HepG2 (cell line): ENCODE data around the gene PRKN. TPM values are rescaled to one million over a fixed set of nuclear protein-coding genes. Genes with fewer than 3 reads are reported as not detected.

Experiments
- ATAC-seq: fragments of 200-7000 bp; cut with Tn5 transposase; 3 replicates; pipeline ENCODE4 v1.9.1; 2020; ENCODE audit warnings: mild to moderate bottlenecking, moderate library complexity
- BruUV-seq: library from RNA; stranded (reverse); fragments of 400-500 nt; replicated peaks from 2 replicates; lab custom pipeline; 2021; lab: Mats Ljungman, UMichigan
- CTCF ChIA-PET: fragments of 300-600 bp; formaldehyde crosslinking; extraction: SDS; loops from one replicate; lab custom pipeline; 2021; ENCODE audit warnings: low total read pairs, inconsistent platforms, low intra/inter-chr PET ratio; lab: Yijun Ruan, JAX
- POLR2A ChIA-PET: fragments of 350-600 bp; sonication (Branson Sonifier 250); formaldehyde crosslinking; loops from one replicate; lab custom pipeline; 2020; ENCODE audit warnings: antibody characterized with exemption, inconsistent platforms; lab: Yijun Ruan, JAX
- DNase-seq: peaks from one replicate; pipeline ENCODE4 v3.0.0-alpha.2; 2015; ENCODE audit warnings: low spot score
- FAIRE-seq: peaks from 3 replicates; lab custom pipeline; 2011; peaks lifted over from hg19 to GRCh38; lab: Jason Lieb, UNC
- H2AFZ ChIP-seq: one replicate; pipeline ENCODE4 v1.6.1; 2011; ENCODE audit warnings: low read length, inconsistent platforms
- H3K27ac ChIP-seq: fragments of 300-600 bp; 3 replicates; pipeline ENCODE4 v1.8.0; 2011; ENCODE audit warnings: mixed run types, mild to moderate bottlenecking, mixed read lengths, low read length, inconsistent platforms; ENCODE audit not compliant: insufficient read depth; ENCODE audit errors: extremely low read length
- H3K27me3 ChIP-seq, 2 experiments: fragments of 200-600 bp in 1 of 2; 2 replicates in 1 of 2; 3 replicates in 1 of 2; pipeline versions ENCODE4 v1.6.0 to v1.8.0; 2011; ENCODE audit warnings: low read length in 2 of 2, mild to moderate bottlenecking in 2 of 2, moderate library complexity in 2 of 2, inconsistent platforms in 1 of 2; ENCODE audit not compliant: insufficient read depth in 2 of 2, control insufficient read depth in 1 of 2
- H3K36me3 ChIP-seq, 2 experiments: fragments of 200-600 bp in 1 of 2; replicated peaks in 1 of 2; 2 replicates in 1 of 2; 3 replicates in 1 of 2; pipeline versions ENCODE4 v1.5.1 to v1.8.0; 2011; ENCODE audit warnings: low read length in 2 of 2, inconsistent platforms in 1 of 2; ENCODE audit not compliant: insufficient read depth in 2 of 2, control insufficient read depth in 1 of 2
- H3K4me1 ChIP-seq: 2 replicates; pipeline ENCODE4 v1.5.1; 2012; ENCODE audit warnings: low read length, inconsistent platforms; ENCODE audit not compliant: insufficient read depth
- H3K4me2 ChIP-seq: 2 replicates; pipeline ENCODE4 v1.6.0; 2011; ENCODE audit warnings: low read depth, low read length, inconsistent platforms
- H3K4me3 ChIP-seq, 3 experiments: fragments of 200-600 bp in 1 of 3; sonication (generic), shearing (Covaris generic) in 1 of 3; replicated peaks in 1 of 3; 2 replicates each; pipeline ENCODE4 v1.5.1; 2011 to 2016; ENCODE audit warnings: low read length in 3 of 3, inconsistent platforms in 2 of 3, low read depth in 2 of 3, mild to moderate bottlenecking in 2 of 3, control low read depth in 1 of 3, mixed read lengths in 1 of 3; ENCODE audit not compliant: insufficient read depth in 1 of 3
- H3K79me2 ChIP-seq: one replicate; pipeline ENCODE4 v1.6.1; 2011; ENCODE audit warnings: low read length, inconsistent platforms; ENCODE audit not compliant: insufficient read depth
- H3K9ac ChIP-seq: 2 replicates; pipeline ENCODE4 v1.6.0; 2011; ENCODE audit warnings: mild to moderate bottlenecking, low read depth, low read length, inconsistent platforms; ENCODE audit not compliant: insufficient read depth
- H3K9me3 ChIP-seq: 2 replicates; pipeline ENCODE4 v1.5.1; 2012; ENCODE audit warnings: mild to moderate bottlenecking, low read length
- H4K20me1 ChIP-seq: 2 replicates; pipeline ENCODE4 v1.6.0; 2011; ENCODE audit warnings: inconsistent platforms, mild to moderate bottlenecking, low read length, moderate library complexity; ENCODE audit not compliant: insufficient read depth
- AGO1 ChIP-seq: fragments of 200-400 bp; formaldehyde crosslinking; IDR thresholded peaks from 2 replicates; pipeline ENCODE4 v1.6.1; 2017; ENCODE audit warnings: mild to moderate bottlenecking, low read depth, low read length, moderate library complexity; ENCODE audit not compliant: poor library complexity, severe bottlenecking
- CREM ChIP-seq, 2 experiments: sonication (generic) in 1 of 2; formaldehyde crosslinking in 1 of 2; IDR thresholded peaks; 2 replicates each; pipeline versions ENCODE4 v1.4.0 to v1.6.1; 2016 to 2020; ENCODE audit warnings: antibody characterized with exemption in 1 of 2, mild to moderate bottlenecking in 1 of 2, missing genetic modification reagents in 1 of 2
- HNF4G ChIP-seq, 2 experiments: sonication (generic) in 1 of 2; formaldehyde crosslinking in 1 of 2; IDR thresholded peaks; 2 replicates each; pipeline versions ENCODE4 v1.4.0 to v1.6.1; 2011 to 2020; ENCODE audit warnings: borderline replicate concordance in 2 of 2, low read depth in 2 of 2, mild to moderate bottlenecking in 2 of 2, low read length in 1 of 2, missing genetic modification reagents in 1 of 2, moderate library complexity in 1 of 2
- NFRKB ChIP-seq: fragments of 450-650 bp; IDR thresholded peaks from 2 replicates; pipeline ENCODE4 v1.6.1; 2017
- PAF1 ChIP-seq: IDR thresholded peaks from 2 replicates; pipeline ENCODE4 v1.6.1; 2016; ENCODE audit warnings: missing genetic modification reagents, missing compliant biosample characterization
- SALL2 ChIP-seq: sonication (generic); formaldehyde crosslinking; IDR thresholded peaks from 2 replicates; pipeline ENCODE4 v1.8.1; 2023; ENCODE audit warnings: mild to moderate bottlenecking, missing genetic modification reagents, inconsistent platforms
- THYN1 ChIP-seq: sonication (generic); formaldehyde crosslinking; IDR thresholded peaks from 2 replicates; pipeline ENCODE4 v1.8.1; 2023; ENCODE audit warnings: low read depth, mild to moderate bottlenecking, moderate library complexity, missing genetic modification reagents, borderline replicate concordance
- WIZ ChIP-seq: sonication (generic); formaldehyde crosslinking; IDR thresholded peaks from 2 replicates; pipeline ENCODE4 v1.5.1; 2020; ENCODE audit warnings: mild to moderate bottlenecking, missing genetic modification reagents
- ZKSCAN8 ChIP-seq: IDR thresholded peaks from 2 replicates; pipeline ENCODE4 v1.6.1; 2016; ENCODE audit warnings: borderline replicate concordance, missing genetic modification reagents, missing compliant biosample characterization
- ZNF44 ChIP-seq: sonication (generic); formaldehyde crosslinking; IDR thresholded peaks from 2 replicates; pipeline ENCODE4 v1.5.1; 2020; ENCODE audit warnings: mild to moderate bottlenecking, missing genetic modification reagents
- WGBS: methylation state at CpG from one replicate; pipeline ENCODE4 v1.1.6; 2017; ENCODE audit warnings: low lambda C conversion rate; 5-methylcytosine and 5-hydroxymethylcytosine counted together
- in situ Hi-C: cut with HindIII; loops from 2 replicates; pipeline ENCODE4 v1.10.0; 2017; ENCODE audit warnings: low pct_unique_long_range_greater_than_20kb; ENCODE audit not compliant: extremely low pct_ligation_motif_present
- intact Hi-C: fragments of 100-400 bp; cut with micrococcal nuclease; formaldehyde crosslinking; loops from one replicate; pipeline ENCODE4 v1.10.0; 2022; ENCODE audit not compliant: unreplicated experiment
- polyA plus RNA-seq, 8 experiments: library from polyadenylated mRNA; depleted of rRNA in 3 of 8; stranded (reverse) in 7 of 8; unstranded in 1 of 8; fragments of >200 nt; fragmentation: Illumina TruSeq in 4 of 8; extraction: Trizol in 4 of 8; gene quantifications; 2 replicates each; pipeline versions ENCODE4 v1.2.1 to v1.2.3, GENCODE V29; 2011 to 2016; ENCODE audit warnings: low read depth in 4 of 8, missing spikeins in 1 of 8, mixed read lengths in 1 of 8; ENCODE audit not compliant: insufficient read depth in 1 of 8
- total RNA-seq, 5 experiments: library from RNA; depleted of rRNA; stranded (reverse); fragments of >200 nt; fragmentation: Illumina TruSeq; extraction: Trizol; gene quantifications; 2 replicates each; pipeline ENCODE4 v1.2.3, GENCODE V29; 2016; ENCODE audit warnings: low read depth in 1 of 5
- TF ChIP-seq, protein P1 (sequence below): sonication (generic); formaldehyde crosslinking; IDR thresholded peaks from 2 replicates; pipeline ENCODE4 v1.4.0; 2020; ENCODE audit warnings: missing genetic modification reagents, borderline replicate concordance
- TF ChIP-seq, protein P2 (sequence below): conservative IDR thresholded peaks from 2 replicates; pipeline ENCODE4 v1.6.1; 2018; ENCODE audit warnings: missing genetic modification reagents
- TF ChIP-seq, protein P3 (sequence below): IDR thresholded peaks from 2 replicates; pipeline ENCODE4 v1.6.1; 2016; ENCODE audit warnings: missing genetic modification reagents, missing compliant biosample characterization

Gene PRKN
- total and polyA plus RNA-seq, 2 of the 13 experiments (the other 11 are each of a cell fraction or from before 2014, with no cell fraction given), result 0.31 to 0.44 TPM

DNA sequence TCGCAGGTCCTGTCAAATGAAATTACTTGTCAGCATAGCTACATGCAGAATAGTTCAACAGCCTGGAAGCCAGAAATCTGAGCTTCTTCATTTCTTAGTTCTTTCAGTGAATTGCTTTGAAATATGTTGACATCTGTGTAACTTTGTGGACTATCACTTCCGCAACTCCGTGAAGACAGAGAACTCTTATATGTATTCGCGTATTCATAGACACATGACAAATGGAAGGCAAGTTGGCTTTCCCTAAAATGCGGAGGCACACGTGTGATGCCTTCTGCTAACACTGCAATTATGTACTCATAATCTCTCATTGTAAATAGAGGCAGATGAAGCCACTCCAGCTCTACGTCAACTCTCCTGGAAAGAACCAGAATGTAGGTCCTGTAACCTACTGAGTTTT, 701.5 kb downstream of the PRKN start:
- intact Hi-C loops, result no loop called here
- H2AFZ ChIP-seq, result no peak overlapping the region
- no peak for DNase-seq
- no peak overlapping the region for H3K9ac ChIP-seq
- H3K4me2 ChIP-seq, result no peak overlapping the region
- no peak overlapping the region for H3K4me3 ChIP-seq
- no peaks in the 10 kb centered on the region for H3K79me2 ChIP-seq
- no peak for ATAC-seq
- no peak overlapping the region for H3K27ac ChIP-seq
- no peaks in the 10 kb centered on the region for H3K27me3 ChIP-seq
- in situ Hi-C loops, result no loop called here
- no peaks in the 10 kb centered on the region for H3K9me3 ChIP-seq
- H3K36me3 ChIP-seq, result no peaks in the 10 kb centered on the region
- CTCF ChIA-PET, result no interaction called here
- POLR2A ChIA-PET, result no interaction called here
- no peak for FAIRE-seq
- TF ChIP-seq ZKSCAN8, result no peak
- 67% methylated on average over 8 of the region's 8 CpGs for WGBS
- no peaks in the 10 kb centered on the region for H4K20me1 ChIP-seq
- H3K4me1 ChIP-seq, result no peaks in the 10 kb centered on the region
- no TSS peak for BruUV-seq

DNA sequence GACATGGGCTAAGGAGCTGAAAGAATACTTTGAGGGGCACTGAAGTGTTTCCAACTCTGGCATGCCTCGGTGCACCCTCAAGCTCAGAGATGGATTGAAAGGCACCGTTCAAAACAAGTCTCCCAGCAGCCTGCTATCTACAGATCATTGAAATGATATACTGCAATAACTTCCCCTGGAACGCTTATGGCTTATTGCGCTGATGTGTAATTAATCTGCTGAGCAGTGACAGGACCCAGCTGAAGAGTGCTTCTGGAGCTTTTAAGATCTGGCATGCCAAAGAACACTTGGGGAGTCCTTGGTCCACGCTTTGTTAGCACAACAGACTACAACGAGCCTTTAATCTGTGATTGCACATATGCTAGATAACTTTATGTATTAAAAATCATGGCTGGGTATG, 708.2 kb downstream of the PRKN start:
- no peak overlapping the region for H3K4me3 ChIP-seq
- whole genome bisulfite sequencing, result 35% methylated on average over 6 of the region's 6 CpGs
- no peaks in the 10 kb centered on the region for H3K79me2 ChIP-seq
- no peak overlapping the region for H3K4me2 ChIP-seq
- ChIA-PET POLR2A (no interaction called here), CTCF (no interaction called here)
- DNase-seq (no peak), ATAC-seq (no peak), FAIRE-seq (no peak)
- in situ Hi-C loops, result no loop called here
- H3K9me3 ChIP-seq, result no peaks in the 10 kb centered on the region
- BruUV-seq, result no TSS peak
- no peak overlapping the region for H3K9ac ChIP-seq
- H3K27ac ChIP-seq, result no peak overlapping the region
- H3K27me3 ChIP-seq, result no peaks in the 10 kb centered on the region
- intact Hi-C loops, result no loop called here
- H3K36me3 ChIP-seq, result no peaks in the 10 kb centered on the region
- no peaks in the 10 kb centered on the region for H4K20me1 ChIP-seq
- peaks cover 1% of the 10 kb centered on the region; the same call in 1 of the 2 replicates for H3K4me1 ChIP-seq
- no peak overlapping the region for H2AFZ ChIP-seq
- TF ChIP-seq AGO1 (no peak), ZNF44 (CRISPR knock-in tag) (no peak), NFRKB (no peak), CREM (IDR thresholded peaks at IDR 0.05) (no peak), CREM (CRISPR knock-in tag; IDR thresholded peaks at IDR 0.05) (no peak), PAF1 (CRISPR knock-in tag) (no peak), SALL2 (no peak), WIZ (CRISPR knock-in tag) (no peak), THYN1 (CRISPR knock-in tag) (no peak), HNF4G (IDR thresholded peaks at IDR 0.05; ENCODE audit: borderline replicate concordance, low read depth, low read length) (no peak), HNF4G (CRISPR knock-in tag; IDR thresholded peaks at IDR 0.05; ENCODE audit: borderline replicate concordance, low read depth) (no peak)
- TF ChIP-seq, protein P1, sequence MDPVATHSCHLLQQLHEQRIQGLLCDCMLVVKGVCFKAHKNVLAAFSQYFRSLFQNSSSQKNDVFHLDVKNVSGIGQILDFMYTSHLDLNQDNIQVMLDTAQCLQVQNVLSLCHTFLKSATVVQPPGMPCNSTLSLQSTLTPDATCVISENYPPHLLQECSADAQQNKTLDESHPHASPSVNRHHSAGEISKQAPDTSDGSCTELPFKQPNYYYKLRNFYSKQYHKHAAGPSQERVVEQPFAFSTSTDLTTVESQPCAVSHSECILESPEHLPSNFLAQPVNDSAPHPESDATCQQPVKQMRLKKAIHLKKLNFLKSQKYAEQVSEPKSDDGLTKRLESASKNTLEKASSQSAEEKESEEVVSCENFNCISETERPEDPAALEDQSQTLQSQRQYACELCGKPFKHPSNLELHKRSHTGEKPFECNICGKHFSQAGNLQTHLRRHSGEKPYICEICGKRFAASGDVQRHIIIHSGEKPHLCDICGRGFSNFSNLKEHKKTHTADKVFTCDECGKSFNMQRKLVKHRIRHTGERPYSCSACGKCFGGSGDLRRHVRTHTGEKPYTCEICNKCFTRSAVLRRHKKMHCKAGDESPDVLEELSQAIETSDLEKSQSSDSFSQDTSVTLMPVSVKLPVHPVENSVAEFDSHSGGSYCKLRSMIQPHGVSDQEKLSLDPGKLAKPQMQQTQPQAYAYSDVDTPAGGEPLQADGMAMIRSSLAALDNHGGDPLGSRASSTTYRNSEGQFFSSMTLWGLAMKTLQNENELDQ, result no peak
- TF ChIP-seq, protein P2, sequence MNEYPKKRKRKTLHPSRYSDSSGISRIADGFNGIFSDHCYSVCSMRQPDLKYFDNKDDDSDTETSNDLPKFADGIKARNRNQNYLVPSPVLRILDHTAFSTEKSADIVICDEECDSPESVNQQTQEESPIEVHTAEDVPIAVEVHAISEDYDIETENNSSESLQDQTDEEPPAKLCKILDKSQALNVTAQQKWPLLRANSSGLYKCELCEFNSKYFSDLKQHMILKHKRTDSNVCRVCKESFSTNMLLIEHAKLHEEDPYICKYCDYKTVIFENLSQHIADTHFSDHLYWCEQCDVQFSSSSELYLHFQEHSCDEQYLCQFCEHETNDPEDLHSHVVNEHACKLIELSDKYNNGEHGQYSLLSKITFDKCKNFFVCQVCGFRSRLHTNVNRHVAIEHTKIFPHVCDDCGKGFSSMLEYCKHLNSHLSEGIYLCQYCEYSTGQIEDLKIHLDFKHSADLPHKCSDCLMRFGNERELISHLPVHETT (CRISPR knock-in tag), result no peak
- TF ChIP-seq, protein P3, sequence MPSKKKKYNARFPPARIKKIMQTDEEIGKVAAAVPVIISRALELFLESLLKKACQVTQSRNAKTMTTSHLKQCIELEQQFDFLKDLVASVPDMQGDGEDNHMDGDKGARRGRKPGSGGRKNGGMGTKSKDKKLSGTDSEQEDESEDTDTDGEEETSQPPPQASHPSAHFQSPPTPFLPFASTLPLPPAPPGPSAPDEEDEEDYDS (CRISPR knock-in tag), result no peak
